Brain microvascular endothelial cell (primary cell): Measurements from ENCODE around the gene PDXP.

Experiments
- DNase-seq: peaks from one replicate; pipeline ENCODE4 v3.0.0-alpha.2; 2020
- H3K27ac ChIP-seq: fragments of 250-450 bp; sonication (Bioruptor Pico); 2 replicates; pipeline ENCODE4 v1.5.1; 2020; ENCODE audit warnings: mild to moderate bottlenecking, moderate library complexity
- H3K27me3 ChIP-seq: fragments of 250-450 bp; sonication (Bioruptor Pico); replicated peaks from 2 replicates; pipeline ENCODE4 v1.5.1; 2020; ENCODE audit warnings: mild to moderate bottlenecking
- H3K36me3 ChIP-seq: fragments of 250-450 bp; sonication (Bioruptor Pico); replicated peaks from 2 replicates; pipeline ENCODE4 v1.5.1; 2020; ENCODE audit warnings: mild to moderate bottlenecking
- H3K4me3 ChIP-seq: 2 replicates; pipeline ENCODE4 v1.5.1; 2011; ENCODE audit warnings: low read depth, mild to moderate bottlenecking, control low read depth, low read length, moderate library complexity
- in situ Hi-C: cut with HindIII; loops from 2 replicates; pipeline ENCODE4 v1.10.0; 2017; ENCODE audit warnings: low sequenced_read_pairs, low pct_ligation_motif_present
- TF ChIP-seq, protein P1 (sequence below): IDR thresholded peaks from 2 replicates; pipeline ENCODE4 v1.5.1; 2011; ENCODE audit warnings: low read depth, mild to moderate bottlenecking, moderate library complexity, low read length, control low read depth, inconsistent platforms; ENCODE audit errors: missing control alignments

PDXP gene

DNA sequence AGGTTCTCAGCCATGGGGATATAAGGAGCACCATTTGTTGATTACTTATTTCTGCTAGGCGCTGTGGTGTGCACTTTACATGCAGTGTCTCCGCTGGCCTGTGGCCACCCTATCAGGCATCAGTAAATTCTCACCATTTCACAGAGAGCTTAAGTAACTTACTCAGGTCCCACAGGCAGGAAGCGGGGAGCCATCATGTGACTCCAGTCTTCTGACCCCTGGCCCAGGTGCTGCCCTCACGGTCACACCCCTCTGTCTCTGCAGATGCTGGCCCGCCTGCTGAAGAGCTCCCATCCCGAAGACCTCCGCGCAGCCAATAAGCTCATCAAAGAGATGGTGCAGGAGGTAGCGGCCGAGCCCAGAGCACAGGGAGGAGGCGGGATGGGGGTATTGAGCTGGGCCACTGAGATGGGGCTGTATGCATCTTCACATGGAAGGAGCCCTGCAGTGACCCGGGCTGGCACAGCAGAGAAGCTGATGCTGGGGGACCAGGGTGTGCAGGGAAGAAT is 37.1 kb upstream of the PDXP start:
- no peak for DNase-seq
- Histone ChIP-seq H3K27ac (no peak overlapping the region), H3K36me3 (peaks cover 35% of the 10 kb centered on the region), H3K4me3 (no peak overlapping the region), H3K27me3 (no peaks in the 10 kb centered on the region)
- TF ChIP-seq, protein P1, sequence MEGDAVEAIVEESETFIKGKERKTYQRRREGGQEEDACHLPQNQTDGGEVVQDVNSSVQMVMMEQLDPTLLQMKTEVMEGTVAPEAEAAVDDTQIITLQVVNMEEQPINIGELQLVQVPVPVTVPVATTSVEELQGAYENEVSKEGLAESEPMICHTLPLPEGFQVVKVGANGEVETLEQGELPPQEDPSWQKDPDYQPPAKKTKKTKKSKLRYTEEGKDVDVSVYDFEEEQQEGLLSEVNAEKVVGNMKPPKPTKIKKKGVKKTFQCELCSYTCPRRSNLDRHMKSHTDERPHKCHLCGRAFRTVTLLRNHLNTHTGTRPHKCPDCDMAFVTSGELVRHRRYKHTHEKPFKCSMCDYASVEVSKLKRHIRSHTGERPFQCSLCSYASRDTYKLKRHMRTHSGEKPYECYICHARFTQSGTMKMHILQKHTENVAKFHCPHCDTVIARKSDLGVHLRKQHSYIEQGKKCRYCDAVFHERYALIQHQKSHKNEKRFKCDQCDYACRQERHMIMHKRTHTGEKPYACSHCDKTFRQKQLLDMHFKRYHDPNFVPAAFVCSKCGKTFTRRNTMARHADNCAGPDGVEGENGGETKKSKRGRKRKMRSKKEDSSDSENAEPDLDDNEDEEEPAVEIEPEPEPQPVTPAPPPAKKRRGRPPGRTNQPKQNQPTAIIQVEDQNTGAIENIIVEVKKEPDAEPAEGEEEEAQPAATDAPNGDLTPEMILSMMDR, result no peak
- in situ Hi-C loops, result no loop called here

DNA sequence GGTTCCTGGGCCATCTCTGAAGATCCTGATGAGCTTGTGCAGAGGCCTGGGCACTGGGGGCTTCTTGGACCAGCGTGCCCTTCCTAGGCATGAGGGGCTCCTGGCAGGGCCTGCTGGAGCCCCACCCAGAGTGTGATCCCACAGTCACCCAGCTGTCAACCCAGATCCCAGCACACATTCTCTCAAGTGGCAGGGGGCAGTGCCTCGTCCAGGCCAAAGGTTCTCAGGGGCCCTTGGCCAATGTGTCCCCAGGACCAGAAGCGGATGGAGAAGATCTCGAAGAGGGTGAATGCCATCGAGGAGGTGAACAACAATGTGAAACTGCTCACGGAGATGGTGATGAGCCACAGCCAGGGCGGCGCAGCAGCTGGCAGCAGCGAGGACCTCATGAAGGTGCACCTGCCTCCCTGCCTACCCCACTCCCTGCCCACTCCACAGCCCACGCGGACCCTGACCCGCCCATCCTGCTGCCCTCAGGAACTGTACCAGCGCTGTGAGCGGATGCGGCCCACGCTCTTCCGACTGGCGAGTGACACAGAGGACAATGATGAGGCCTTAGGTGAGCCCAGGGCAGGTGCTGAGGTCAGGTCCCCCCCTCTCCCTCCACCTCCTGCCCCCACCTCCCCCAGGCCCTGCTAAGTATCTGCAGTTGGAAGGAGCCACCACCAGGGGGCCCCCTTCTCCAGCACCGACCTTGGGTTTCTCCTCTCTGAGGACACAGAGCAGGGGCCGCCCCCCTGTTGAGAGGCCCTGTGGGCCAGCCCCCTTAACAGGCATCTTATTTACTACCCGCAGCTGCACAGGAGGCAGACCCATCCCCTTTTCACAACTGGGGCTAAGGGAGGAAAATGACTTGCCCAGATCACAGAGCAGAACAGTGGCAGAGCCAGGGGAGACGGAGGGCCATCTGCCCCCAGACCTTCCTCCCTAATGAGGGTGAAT is 35.2 kb upstream of the PDXP start:
- H3K27ac ChIP-seq, result no peak overlapping the region
- H3K27me3 ChIP-seq, result no peaks in the 10 kb centered on the region
- peaks cover 22% of the 10 kb centered on the region for H3K36me3 ChIP-seq
- no peak for DNase-seq
- in situ Hi-C loops, result no loop called here
- no peak overlapping the region for H3K4me3 ChIP-seq
- TF ChIP-seq, protein P1, result peak; percentile 85

DNA sequence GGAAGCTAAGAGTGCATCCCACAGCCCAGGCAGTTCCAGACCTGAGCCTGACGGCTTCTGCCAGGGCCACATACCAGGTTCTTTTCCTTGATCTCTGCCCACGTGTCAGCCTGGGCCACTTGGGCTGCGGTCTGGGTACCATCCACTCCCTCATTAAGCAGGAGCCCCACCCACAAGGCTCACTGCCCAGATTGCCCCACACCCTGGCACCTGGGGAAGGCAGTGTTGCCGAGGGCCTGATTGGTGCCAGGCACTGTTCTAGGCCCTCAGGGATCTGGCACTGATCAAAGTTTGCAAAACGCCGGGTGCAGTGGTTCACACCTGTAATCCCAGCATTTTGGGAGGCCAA is 34.5 kb upstream of the PDXP start:
- no peak overlapping the region for H3K27ac ChIP-seq
- TF ChIP-seq, protein P1, result no peak
- in situ Hi-C loops, result no loop called here
- peaks cover 15% of the 10 kb centered on the region for H3K36me3 ChIP-seq
- H3K4me3 ChIP-seq, result no peak overlapping the region
- no peak for DNase-seq
- H3K27me3 ChIP-seq, result no peaks in the 10 kb centered on the region

DNA sequence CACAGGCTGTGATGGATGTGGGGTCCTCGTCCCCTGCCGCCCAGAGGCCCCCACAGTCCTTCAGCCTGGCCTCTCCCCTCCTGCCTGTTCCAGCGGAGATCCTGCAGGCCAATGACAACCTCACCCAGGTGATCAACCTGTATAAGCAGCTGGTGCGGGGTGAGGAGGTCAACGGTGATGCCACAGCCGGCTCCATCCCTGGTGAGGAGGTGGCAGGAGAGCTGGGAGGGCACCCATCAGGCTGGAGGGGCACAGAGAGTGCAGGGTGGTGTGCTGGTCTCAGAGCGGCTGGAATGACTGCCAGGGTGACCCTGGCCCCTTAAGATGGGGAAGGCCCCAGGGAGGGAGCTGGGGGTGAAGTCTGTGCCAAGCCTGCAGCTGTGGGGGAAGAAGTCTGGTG is 33.6 kb upstream of the PDXP start:
- TF ChIP-seq, protein P1, result no peak
- H3K27ac ChIP-seq, result no peak overlapping the region
- no peak for DNase-seq
- H3K4me3 ChIP-seq, result no peak overlapping the region
- in situ Hi-C loops, result no loop called here
- H3K36me3 ChIP-seq, result peaks cover 11% of the 10 kb centered on the region
- no peaks in the 10 kb centered on the region for H3K27me3 ChIP-seq

DNA sequence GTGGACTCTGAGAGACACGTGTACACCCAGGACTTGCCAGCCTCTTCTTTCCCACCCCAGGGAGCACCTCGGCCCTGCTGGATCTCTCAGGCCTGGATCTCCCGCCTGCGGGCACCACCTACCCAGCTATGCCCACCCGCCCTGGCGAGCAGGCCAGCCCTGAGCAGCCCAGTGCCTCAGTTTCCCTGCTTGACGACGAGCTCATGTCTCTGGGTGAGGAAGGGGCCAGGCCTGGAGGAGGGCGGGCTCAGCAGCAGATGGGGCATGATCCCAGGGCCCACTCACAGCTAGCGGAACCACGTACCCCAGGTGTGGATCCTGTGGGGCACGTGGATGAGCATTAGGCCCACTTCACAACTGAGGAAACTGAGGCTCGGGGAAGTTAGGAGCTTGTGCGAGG is 32.8 kb upstream of the PDXP start:
- H3K27me3 ChIP-seq, result no peaks in the 10 kb centered on the region
- no peak for DNase-seq
- in situ Hi-C loops, result no loop called here
- TF ChIP-seq, protein P1, result no peak
- peaks cover 8% of the 10 kb centered on the region for H3K36me3 ChIP-seq
- H3K27ac ChIP-seq, result no peak overlapping the region
- no peak overlapping the region for H3K4me3 ChIP-seq
